ENCODE measurements around the gene CDH18.

CDH18 gene

GRCh38 chr5:19497229-19497815, 490.7 kb downstream of the CDH18 start:
- TF ChIP-seq CTCF (IDR thresholded peaks at IDR 0.05; ENCODE audit: low read depth, low read length), result no peak
- H3K4me3 ChIP-seq (ENCODE audit: low read depth, low read length), result no peak overlapping the region

- no peak overlapping the region for H3K4me3 ChIP-seq (ENCODE audit: low read depth, low read length)
- TF ChIP-seq CTCF (IDR thresholded peaks at IDR 0.05; ENCODE audit: low read depth, low read length), result no peak
Observed at GRCh38 chr5:19496056-19496455, 491.9 kb downstream of the CDH18 start.

GRCh38 chr5:19492861-19493260, 495.1 kb downstream of the CDH18 start:
- H3K4me3 ChIP-seq (ENCODE audit: low read depth, low read length), result no peak overlapping the region
- TF ChIP-seq CTCF (IDR thresholded peaks at IDR 0.05; ENCODE audit: low read depth, low read length), result no peak

- no peak for TF ChIP-seq CTCF (IDR thresholded peaks at IDR 0.05; ENCODE audit: low read depth, low read length)
- H3K4me3 ChIP-seq (ENCODE audit: low read depth, low read length), result no peak overlapping the region
Observed at GRCh38 chr5:19488786-19489185, 499.2 kb downstream of the CDH18 start.

GRCh38 chr5:19487480-19487879, 500.5 kb downstream of the CDH18 start:
- TF ChIP-seq CTCF (IDR thresholded peaks at IDR 0.05; ENCODE audit: low read depth, low read length), result no peak
- H3K4me3 ChIP-seq (ENCODE audit: low read depth, low read length), result no peak overlapping the region

- H3K4me3 ChIP-seq (ENCODE audit: low read depth, low read length), result no peak overlapping the region
- TF ChIP-seq CTCF (IDR thresholded peaks at IDR 0.05; ENCODE audit: low read depth, low read length), result no peak
Observed at GRCh38 chr5:19479562-19479961, 508.4 kb downstream of the CDH18 start.

GRCh38 chr5:19462019-19462418, 526.0 kb downstream of the CDH18 start:
- H3K4me3 ChIP-seq (ENCODE audit: low read depth, low read length), result no peak overlapping the region
- no peak for TF ChIP-seq CTCF (IDR thresholded peaks at IDR 0.05; ENCODE audit: low read depth, low read length)
